KMS-11 (cell line): Measurements from ENCODE around the gene DDRGK1.
"Not testable (repeated sequence)": the region's sequence is repeated elsewhere in the genome, so short reads cannot be mapped to it uniquely, and the experiment has no call there.

Source experiments
- H2AFZ ChIP-seq: fragments of 200-600 bp; sonication (generic); 2 replicates; pipeline ENCODE4 v1.6.1; 2016; ENCODE audit warnings: antibody characterized with exemption, mixed run types, low read depth
- H3K27ac ChIP-seq: fragments of 200-600 bp; sonication (generic); 2 replicates; pipeline ENCODE4 v1.6.1; 2016; ENCODE audit warnings: mild to moderate bottlenecking, mixed run types
- H3K27me3 ChIP-seq: fragments of 200-600 bp; sonication (generic); 2 replicates; pipeline ENCODE4 v1.6.1; 2017; ENCODE audit warnings: mild to moderate bottlenecking, low read depth, mixed run types, moderate library complexity; ENCODE audit not compliant: insufficient read depth
- H3K36me3 ChIP-seq: fragments of 200-600 bp; sonication (generic); 2 replicates; pipeline ENCODE4 v1.6.1; 2017; ENCODE audit warnings: mild to moderate bottlenecking, mixed run types; ENCODE audit not compliant: insufficient read depth
- H3K4me1 ChIP-seq: fragments of 200-600 bp; sonication (generic); 2 replicates; pipeline ENCODE4 v1.6.1; 2016; ENCODE audit warnings: mild to moderate bottlenecking, low read depth, mixed run types; ENCODE audit not compliant: poor library complexity, severe bottlenecking
- H3K4me2 ChIP-seq: fragments of 200-600 bp; sonication (generic); 2 replicates; pipeline ENCODE4 v1.7.0; 2016; ENCODE audit warnings: mild to moderate bottlenecking, mixed run types
- H3K4me3 ChIP-seq: fragments of 200-600 bp; sonication (generic); IDR thresholded peaks from 2 replicates; pipeline ENCODE4 v1.6.1; 2017; ENCODE audit warnings: low read depth, low read length, mixed read lengths; ENCODE audit not compliant: insufficient read depth
- H3K79me2 ChIP-seq: fragments of 200-600 bp; sonication (generic); 2 replicates; pipeline ENCODE4 v1.6.1; 2016; ENCODE audit warnings: low read depth, mixed run types; ENCODE audit not compliant: insufficient read depth
- H3K9ac ChIP-seq: fragments of 200-600 bp; sonication (generic); 2 replicates; pipeline ENCODE4 v1.6.1; 2016; ENCODE audit warnings: mild to moderate bottlenecking, mixed run types
- H4K20me1 ChIP-seq: fragments of 200-600 bp; sonication (generic); 2 replicates; pipeline ENCODE4 v1.6.1; 2016; ENCODE audit warnings: mild to moderate bottlenecking, mixed run types; ENCODE audit not compliant: insufficient read depth
- CTCF ChIP-seq: fragments of 200-600 bp; sonication (generic); conservative IDR thresholded peaks from 2 replicates; pipeline ENCODE4 v1.6.1; 2017; ENCODE audit warnings: low read depth, mild to moderate bottlenecking, antibody characterized with exemption, low read length, moderate library complexity, mixed read lengths

Gene DDRGK1

GRCh38 chr20:3192226-3193015 lies 12.1 kb downstream of the DDRGK1 start:
- Histone ChIP-seq H3K4me2 (no peak overlapping the region), H3K4me1 (no peaks in the 10 kb centered on the region), H3K27ac (no peak overlapping the region), H2AFZ (no peak overlapping the region), H3K79me2 (no peaks in the 10 kb centered on the region), H4K20me1 (no peaks in the 10 kb centered on the region), H3K4me3 (no peak overlapping the region), H3K36me3 (no peaks in the 10 kb centered on the region), H3K27me3 (no peaks in the 10 kb centered on the region), H3K9ac (no peak overlapping the region)
- TF ChIP-seq CTCF, result no peak

DNA sequence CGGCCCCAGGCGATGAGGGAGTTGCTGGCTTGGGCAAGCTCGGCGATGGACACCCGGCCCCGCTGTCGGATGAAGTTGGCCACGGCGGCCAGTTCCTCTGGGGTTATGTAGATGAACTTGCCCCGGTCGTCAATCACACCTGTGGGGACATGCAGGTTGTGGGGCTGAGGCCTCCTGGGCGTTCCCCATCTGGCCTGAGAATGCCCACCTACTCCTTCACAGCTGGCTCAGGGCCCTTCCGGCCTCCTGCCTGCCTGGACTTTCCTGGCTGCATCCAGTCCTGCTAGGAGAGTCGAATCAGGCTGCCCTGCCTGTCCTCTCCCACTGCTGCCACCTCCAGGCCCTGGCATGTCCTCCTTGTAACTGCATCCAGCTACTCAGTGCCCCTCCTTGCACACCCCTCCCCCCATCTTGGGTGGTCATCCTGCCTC lies 13.8 kb downstream of the DDRGK1 start:
- H3K4me3 ChIP-seq, result no peak overlapping the region
- no peak overlapping the region for H2AFZ ChIP-seq
- no peaks in the 10 kb centered on the region for H3K4me1 ChIP-seq
- TF ChIP-seq CTCF, result no peak
- no peaks in the 10 kb centered on the region for H4K20me1 ChIP-seq
- no peak overlapping the region for H3K9ac ChIP-seq
- H3K27ac ChIP-seq, result no peak overlapping the region
- no peaks in the 10 kb centered on the region for H3K79me2 ChIP-seq
- H3K27me3 ChIP-seq, result no peaks in the 10 kb centered on the region
- no peak overlapping the region for H3K4me2 ChIP-seq
- H3K36me3 ChIP-seq, result no peaks in the 10 kb centered on the region

- Histone ChIP-seq H4K20me1 (no peaks in the 10 kb centered on the region), H3K4me1 (no peaks in the 10 kb centered on the region), H3K4me3 (no peak overlapping the region), H3K79me2 (no peaks in the 10 kb centered on the region), H3K27ac (no peak overlapping the region), H3K4me2 (no peak overlapping the region), H2AFZ (no peak overlapping the region), H3K9ac (no peak overlapping the region), H3K36me3 (no peaks in the 10 kb centered on the region), H3K27me3 (no peaks in the 10 kb centered on the region)
- TF ChIP-seq CTCF, result no peak
Observed at GRCh38 chr20:3189561-3190131, 14.8 kb downstream of the DDRGK1 start.

- TF ChIP-seq CTCF, result no peak
- Histone ChIP-seq H3K27me3 (no peaks in the 10 kb centered on the region), H3K4me2 (no peak overlapping the region), H4K20me1 (no peaks in the 10 kb centered on the region), H3K36me3 (no peaks in the 10 kb centered on the region), H2AFZ (no peak overlapping the region), H3K9ac (no peak overlapping the region), H3K27ac (no peak overlapping the region), H3K4me1 (no peaks in the 10 kb centered on the region), H3K79me2 (no peaks in the 10 kb centered on the region), H3K4me3 (no peak overlapping the region)
Observed at GRCh38 chr20:3188823-3189413, 15.6 kb downstream of the DDRGK1 start.

DNA sequence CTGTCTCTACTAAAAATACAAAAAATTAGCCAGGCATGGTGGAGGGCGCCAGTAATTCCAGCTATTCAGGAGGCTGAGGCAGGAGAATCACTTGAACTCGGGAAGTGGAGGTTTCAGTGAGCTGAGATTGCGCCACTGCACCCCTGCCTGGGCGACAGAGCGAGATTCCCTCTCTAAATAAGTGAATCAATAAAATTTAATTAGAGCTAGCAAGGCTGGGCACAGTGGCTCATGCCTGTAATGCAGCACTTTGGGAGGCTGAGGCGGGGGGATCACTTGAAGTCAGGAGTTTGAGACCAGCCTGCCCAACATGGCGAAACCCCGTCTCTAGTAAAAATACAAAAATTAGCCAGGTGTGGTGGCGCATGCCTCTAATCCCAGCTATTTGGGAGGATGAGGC lies 16.6 kb downstream of the DDRGK1 start:
- H2AFZ ChIP-seq, H4K20me1 ChIP-seq: not testable (repeated sequence)

More for the DNA sequence above, 16.6 kb downstream of the DDRGK1 start:
- not testable (repeated sequence) for H3K4me1 ChIP-seq, H3K27me3 ChIP-seq, H3K4me3 ChIP-seq, H3K9ac ChIP-seq, H3K27ac ChIP-seq, H3K36me3 ChIP-seq, H3K4me2 ChIP-seq, H3K79me2 ChIP-seq
